Endothelial cell (in vitro differentiated cells): ENCODE measurements around the gene FBXL7. TPM values are rescaled to one million over a fixed set of nuclear protein-coding genes. Genes with fewer than 3 reads are reported as not detected.

Experiments used
- DNase-seq: peaks from one replicate; pipeline ENCODE4 v3.0.0; 2021; ENCODE audit warnings: low spot score
- H3K27ac Mint-ChIP-seq: one replicate; pipeline ENCODE4 v1.8.0; 2021; ENCODE audit warnings: mixed read lengths, inconsistent platforms; ENCODE audit not compliant: unreplicated experiment
- H3K27me3 Mint-ChIP-seq: one replicate; pipeline ENCODE4 v1.8.0; 2021; ENCODE audit warnings: mild to moderate bottlenecking, moderate library complexity, mixed read lengths, inconsistent platforms; ENCODE audit not compliant: unreplicated experiment
- H3K36me3 Mint-ChIP-seq: one replicate; pipeline ENCODE4 v1.8.0; 2021; ENCODE audit warnings: mild to moderate bottlenecking, low read depth, mixed read lengths, inconsistent platforms; ENCODE audit not compliant: unreplicated experiment
- H3K4me1 Mint-ChIP-seq: one replicate; pipeline ENCODE4 v1.8.0; 2021; ENCODE audit warnings: mild to moderate bottlenecking, mixed read lengths, inconsistent platforms; ENCODE audit not compliant: unreplicated experiment
- H3K4me3 Mint-ChIP-seq: one replicate; pipeline ENCODE4 v1.8.0; 2021; ENCODE audit warnings: mild to moderate bottlenecking, mixed read lengths, inconsistent platforms; ENCODE audit not compliant: unreplicated experiment
- H3K9me3 Mint-ChIP-seq: one replicate; pipeline ENCODE4 v1.8.0; 2021; ENCODE audit warnings: mixed read lengths, inconsistent platforms; ENCODE audit not compliant: unreplicated experiment
- total RNA-seq: library from RNA; stranded (reverse); fragmentation: NEBNext Ultra II Directional; extraction: Animal tissue kit (Norgen Biotek cat#: 25700); gene quantifications from one replicate; pipeline ENCODE4 v1.2.1, GENCODE V29; 2021; ENCODE audit not compliant: unreplicated experiment
- TF ChIP-seq, protein P1 (sequence below): fragments of 200-600 bp; sonication (generic); IDR thresholded peaks from one replicate; pipeline ENCODE4 v1.5.0; 2021; ENCODE audit warnings: antibody characterized with exemption; ENCODE audit not compliant: unreplicated experiment

Gene FBXL7
- total RNA-seq, 1 donor from 2014 or later, result 63.8 TPM

DNA sequence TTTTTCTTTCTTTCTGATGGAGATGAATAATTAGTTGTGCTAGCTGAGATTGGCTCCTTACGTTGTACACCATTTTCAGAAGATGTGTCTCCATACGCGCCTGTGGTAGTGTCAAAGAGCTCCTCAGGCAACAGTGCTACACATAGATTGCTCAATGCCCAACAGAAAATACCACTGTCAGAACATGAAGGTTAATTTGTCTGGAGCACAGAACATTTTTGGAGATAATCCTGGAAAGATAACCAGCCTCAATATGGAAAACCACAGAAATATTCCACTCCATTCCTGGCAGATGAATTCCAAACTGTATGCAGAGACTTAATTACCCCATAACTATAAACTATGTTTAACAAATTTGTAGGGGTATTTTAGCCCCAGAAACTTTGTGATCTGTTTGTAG lies 446.0 kb downstream of the FBXL7 start:
- H3K27ac Mint-ChIP-seq, result no peak overlapping the region
- H3K36me3 Mint-ChIP-seq, result peaks cover 29% of the 10 kb centered on the region
- H3K9me3 Mint-ChIP-seq, result no peaks in the 10 kb centered on the region
- TF ChIP-seq, protein P1, sequence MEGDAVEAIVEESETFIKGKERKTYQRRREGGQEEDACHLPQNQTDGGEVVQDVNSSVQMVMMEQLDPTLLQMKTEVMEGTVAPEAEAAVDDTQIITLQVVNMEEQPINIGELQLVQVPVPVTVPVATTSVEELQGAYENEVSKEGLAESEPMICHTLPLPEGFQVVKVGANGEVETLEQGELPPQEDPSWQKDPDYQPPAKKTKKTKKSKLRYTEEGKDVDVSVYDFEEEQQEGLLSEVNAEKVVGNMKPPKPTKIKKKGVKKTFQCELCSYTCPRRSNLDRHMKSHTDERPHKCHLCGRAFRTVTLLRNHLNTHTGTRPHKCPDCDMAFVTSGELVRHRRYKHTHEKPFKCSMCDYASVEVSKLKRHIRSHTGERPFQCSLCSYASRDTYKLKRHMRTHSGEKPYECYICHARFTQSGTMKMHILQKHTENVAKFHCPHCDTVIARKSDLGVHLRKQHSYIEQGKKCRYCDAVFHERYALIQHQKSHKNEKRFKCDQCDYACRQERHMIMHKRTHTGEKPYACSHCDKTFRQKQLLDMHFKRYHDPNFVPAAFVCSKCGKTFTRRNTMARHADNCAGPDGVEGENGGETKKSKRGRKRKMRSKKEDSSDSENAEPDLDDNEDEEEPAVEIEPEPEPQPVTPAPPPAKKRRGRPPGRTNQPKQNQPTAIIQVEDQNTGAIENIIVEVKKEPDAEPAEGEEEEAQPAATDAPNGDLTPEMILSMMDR, result no peak
- H3K4me3 Mint-ChIP-seq, result no peak overlapping the region
- peaks cover 2% of the 10 kb centered on the region for H3K27me3 Mint-ChIP-seq
- no peak for DNase-seq
- no peaks in the 10 kb centered on the region for H3K4me1 Mint-ChIP-seq

DNA sequence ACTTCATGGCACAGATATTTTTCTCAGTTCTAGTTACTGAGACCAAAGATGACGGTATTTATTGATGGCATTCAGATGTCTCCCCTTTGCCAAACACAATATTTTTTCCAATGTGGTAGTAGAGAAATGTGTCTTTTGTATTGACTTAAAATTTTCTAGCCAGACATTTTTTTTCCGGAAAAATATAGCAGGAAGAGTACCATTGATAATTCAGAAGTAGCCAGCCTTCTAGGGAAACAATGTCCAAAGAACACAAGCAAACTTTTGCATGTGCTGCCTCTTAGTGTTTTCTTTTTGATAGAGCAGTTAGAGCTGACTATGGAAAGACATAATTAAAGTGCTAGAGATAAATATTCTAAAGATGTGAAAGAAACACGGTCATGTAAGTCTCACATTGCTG lies 448.2 kb downstream of the FBXL7 start:
- H3K9me3 Mint-ChIP-seq, result no peaks in the 10 kb centered on the region
- H3K4me3 Mint-ChIP-seq, result no peak overlapping the region
- peaks cover 32% of the 10 kb centered on the region for H3K36me3 Mint-ChIP-seq
- DNase-seq, result no peak
- H3K27ac Mint-ChIP-seq, result no peak overlapping the region
- TF ChIP-seq, protein P1, result no peak
- H3K27me3 Mint-ChIP-seq, result peaks cover 2% of the 10 kb centered on the region
- no peaks in the 10 kb centered on the region for H3K4me1 Mint-ChIP-seq

DNA sequence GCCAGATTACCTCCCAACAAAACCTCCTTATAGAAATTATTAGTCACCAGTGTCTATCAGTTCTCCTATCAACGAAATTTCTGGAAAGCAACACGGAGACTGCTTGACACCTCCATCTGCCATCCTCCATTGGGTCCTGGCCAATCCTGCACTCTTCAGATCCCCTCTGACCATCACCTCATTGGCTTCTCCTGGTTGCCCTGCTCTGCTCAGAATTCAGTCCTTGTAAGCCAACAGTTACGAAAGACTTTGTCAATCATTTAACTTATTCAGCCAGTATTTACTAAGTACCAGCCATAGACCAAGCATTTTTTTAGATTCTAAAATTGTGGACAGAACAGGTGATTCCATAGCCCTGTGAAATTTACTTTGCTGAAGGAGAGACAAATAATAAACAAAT lies 451.1 kb downstream of the FBXL7 start:
- no peak for DNase-seq
- Mint-ChIP-seq H3K27me3 (peaks cover 4% of the 10 kb centered on the region), H3K36me3 (peaks cover 37% of the 10 kb centered on the region), H3K4me1 (no peaks in the 10 kb centered on the region), H3K27ac (no peak overlapping the region), H3K9me3 (no peaks in the 10 kb centered on the region), H3K4me3 (no peak overlapping the region)
- TF ChIP-seq, protein P1, result no peak

DNA sequence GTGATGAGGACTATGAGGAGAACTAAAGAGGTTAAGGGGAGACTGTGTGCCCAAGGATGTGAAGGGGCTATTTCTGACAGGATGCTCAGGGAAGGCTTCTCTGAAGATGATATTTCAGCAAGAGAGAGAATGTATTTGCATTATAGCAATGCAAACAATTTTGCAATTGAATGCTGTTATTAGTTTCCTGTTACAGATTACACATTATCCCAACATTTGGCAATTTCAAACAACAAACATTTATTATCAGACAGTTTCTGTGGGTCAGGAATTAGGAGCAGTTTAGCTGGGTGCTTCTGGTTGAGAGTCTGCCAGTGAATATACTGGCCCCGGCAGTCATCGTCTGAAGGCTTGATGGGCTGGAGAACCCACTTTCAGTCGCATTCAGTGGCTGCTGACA lies 451.6 kb downstream of the FBXL7 start:
- Mint-ChIP-seq H3K4me3 (no peak overlapping the region), H3K36me3 (peaks cover 38% of the 10 kb centered on the region), H3K4me1 (no peaks in the 10 kb centered on the region), H3K9me3 (no peaks in the 10 kb centered on the region), H3K27me3 (peaks cover 4% of the 10 kb centered on the region), H3K27ac (no peak overlapping the region)
- TF ChIP-seq, protein P1, result no peak
- no peak for DNase-seq

DNA sequence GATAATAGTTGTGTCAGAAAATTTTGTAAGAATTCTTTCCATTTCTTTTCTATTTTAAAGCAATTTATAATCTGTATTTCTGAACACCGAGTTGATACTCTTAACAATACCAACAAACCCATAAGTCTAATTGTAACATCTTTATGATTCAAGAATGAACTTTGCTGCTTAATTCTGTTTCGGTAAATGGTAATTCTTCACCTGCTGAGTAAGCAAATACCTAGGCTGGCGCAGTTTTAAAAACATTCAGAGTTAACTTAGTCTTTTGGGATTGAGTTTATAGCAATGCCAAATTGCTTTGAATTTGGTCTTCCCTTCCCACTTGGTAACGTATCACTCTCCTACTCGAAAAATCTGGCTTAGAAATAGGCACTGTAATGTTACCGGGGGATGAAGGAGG lies 456.6 kb downstream of the FBXL7 start:
- no peak overlapping the region for H3K4me3 Mint-ChIP-seq
- H3K27ac Mint-ChIP-seq, result no peak overlapping the region
- no peaks in the 10 kb centered on the region for H3K9me3 Mint-ChIP-seq
- TF ChIP-seq, protein P1, result no peak
- no peak for DNase-seq
- H3K4me1 Mint-ChIP-seq, result no peaks in the 10 kb centered on the region
- peaks cover 10% of the 10 kb centered on the region for H3K36me3 Mint-ChIP-seq
- peaks cover 4% of the 10 kb centered on the region for H3K27me3 Mint-ChIP-seq
